ENCODE data around the gene CTNND2. TPM values are rescaled to one million over a fixed set of nuclear protein-coding genes. Genes with fewer than 3 reads are reported as not detected.

The CTNND2 gene
- polyA plus RNA-seq, 3 donors from 2014 or later: not detected

DNA sequence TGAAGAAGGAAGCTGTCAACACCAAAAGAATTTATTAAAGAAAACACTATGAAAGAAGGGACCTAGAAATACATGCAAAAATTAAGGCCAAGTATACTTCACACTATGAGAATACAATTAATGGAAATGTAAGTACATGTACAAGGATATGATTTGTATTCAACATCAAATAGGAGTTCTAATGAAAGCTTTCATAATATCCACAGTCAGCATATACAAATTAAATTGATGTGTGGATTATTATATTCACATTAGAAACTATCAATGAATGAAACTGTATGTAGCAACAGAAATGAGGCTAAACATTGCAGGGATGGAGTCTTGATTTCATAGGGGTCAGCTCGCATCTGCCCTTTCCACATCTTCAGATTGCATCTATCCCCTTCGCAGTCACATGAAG lies 401.5 kb downstream of the CTNND2 start:
- H3K27me3 Mint-ChIP-seq (ENCODE audit: low read depth in 3 of 3): peaks cover 0 to 2% (median 0%) of the 10 kb centered on the region in 3 donors

DNA sequence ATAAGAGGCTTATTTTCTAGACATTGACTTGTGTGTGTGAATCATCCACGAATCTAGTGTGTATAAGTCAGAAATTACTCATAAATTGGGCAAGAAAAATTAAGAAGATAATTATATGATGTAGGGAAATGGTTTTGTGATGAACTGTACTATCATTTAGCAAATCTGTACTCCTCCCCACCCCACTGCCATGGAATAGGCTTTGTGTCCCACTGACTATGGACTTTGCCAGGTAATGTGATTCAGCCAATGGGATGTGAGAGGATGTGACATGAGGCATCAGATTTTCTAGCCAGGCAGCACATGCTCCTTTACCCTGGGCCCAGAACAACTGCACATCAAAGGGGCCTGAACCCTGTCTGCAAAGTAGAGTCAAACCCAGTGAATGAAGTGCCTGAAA lies 406.6 kb downstream of the CTNND2 start:
- DNase-seq: no peak
- Mint-ChIP-seq H3K36me3 (no peaks in the 10 kb centered on the region), H3K27me3 (ENCODE audit: low read depth in 3 of 3) (peaks cover 0 to 2% (median 0%) of the 10 kb centered on the region in 3 donors), H3K4me3 (no peak overlapping the region), H3K9me3 (no peaks in the 10 kb centered on the region), H3K27ac (no peak overlapping the region), H3K4me1 (no peaks in the 10 kb centered on the region)

More for the DNA sequence above, 401.5 kb downstream of the CTNND2 start:
- no peak overlapping the region for H3K4me3 Mint-ChIP-seq
- DNase-seq: no peak
- H3K9me3 Mint-ChIP-seq: no peaks in the 10 kb centered on the region
- H3K4me1 Mint-ChIP-seq: no peaks in the 10 kb centered on the region
- H3K36me3 Mint-ChIP-seq: no peaks in the 10 kb centered on the region
- H3K27ac Mint-ChIP-seq: no peak overlapping the region

DNA sequence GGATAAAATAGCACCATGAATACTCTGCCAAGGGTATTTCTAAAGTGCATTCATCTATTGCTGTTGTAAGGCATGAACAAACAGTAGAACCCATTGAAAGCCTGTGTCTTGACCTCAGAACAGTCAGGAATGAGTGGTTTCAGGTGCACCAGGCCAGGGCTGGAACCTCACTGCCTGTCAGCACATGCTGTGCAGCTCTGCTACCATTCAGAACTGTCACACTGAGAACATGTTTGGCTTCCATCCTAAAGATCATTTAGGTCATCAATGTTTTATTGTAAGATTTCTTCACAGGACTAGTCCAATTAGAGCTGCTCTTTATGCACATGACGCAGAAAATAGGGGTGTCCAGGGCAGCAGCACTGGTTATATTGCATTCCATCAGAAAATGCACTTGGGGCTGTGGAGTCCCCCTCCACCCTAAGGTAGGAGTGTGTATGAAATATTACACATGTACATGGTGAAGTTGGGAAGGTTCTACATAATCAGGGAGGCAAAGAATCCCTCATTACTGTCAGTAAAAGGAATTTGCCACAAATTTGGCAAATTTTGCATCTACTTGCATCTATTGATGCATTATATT lies 408.0 kb downstream of the CTNND2 start:
- no peaks in the 10 kb centered on the region for H3K36me3 Mint-ChIP-seq
- H3K27ac Mint-ChIP-seq: no peak overlapping the region
- no peaks in the 10 kb centered on the region for H3K4me1 Mint-ChIP-seq
- no peak for DNase-seq
- peaks cover 0 to 1% (median 0%) of the 10 kb centered on the region in 3 donors for H3K27me3 Mint-ChIP-seq (ENCODE audit: low read depth in 3 of 3)
- H3K9me3 Mint-ChIP-seq: no peaks in the 10 kb centered on the region
- no peak overlapping the region for H3K4me3 Mint-ChIP-seq

DNA sequence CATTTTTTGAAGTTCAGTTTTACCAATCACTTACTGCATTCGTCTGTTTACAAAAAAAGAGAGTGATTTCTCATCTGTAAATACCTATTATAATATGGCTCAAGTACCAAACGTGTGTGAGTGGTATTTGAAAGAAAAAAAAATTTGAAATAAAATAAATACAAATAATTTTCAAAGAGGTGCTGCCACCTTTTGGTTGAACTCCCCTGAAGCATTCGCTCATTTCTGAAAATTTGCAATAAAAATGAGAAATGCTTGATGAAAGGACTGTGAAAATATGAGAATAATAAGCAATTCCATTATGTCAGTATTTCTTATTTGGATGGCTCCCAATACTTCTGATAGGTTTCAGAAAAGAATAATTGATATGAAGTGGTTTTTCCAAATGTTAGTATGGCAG lies 409.9 kb downstream of the CTNND2 start:
- H3K36me3 Mint-ChIP-seq: no peaks in the 10 kb centered on the region
- DNase-seq: no peak
- H3K27ac Mint-ChIP-seq: no peak overlapping the region
- no peaks in the 10 kb centered on the region for H3K9me3 Mint-ChIP-seq
- no peak overlapping the region for H3K4me3 Mint-ChIP-seq
- no peaks in the 10 kb centered on the region for H3K4me1 Mint-ChIP-seq
- peaks cover 0 to 2% (median 0%) of the 10 kb centered on the region in 3 donors for H3K27me3 Mint-ChIP-seq (ENCODE audit: low read depth in 3 of 3)

DNA sequence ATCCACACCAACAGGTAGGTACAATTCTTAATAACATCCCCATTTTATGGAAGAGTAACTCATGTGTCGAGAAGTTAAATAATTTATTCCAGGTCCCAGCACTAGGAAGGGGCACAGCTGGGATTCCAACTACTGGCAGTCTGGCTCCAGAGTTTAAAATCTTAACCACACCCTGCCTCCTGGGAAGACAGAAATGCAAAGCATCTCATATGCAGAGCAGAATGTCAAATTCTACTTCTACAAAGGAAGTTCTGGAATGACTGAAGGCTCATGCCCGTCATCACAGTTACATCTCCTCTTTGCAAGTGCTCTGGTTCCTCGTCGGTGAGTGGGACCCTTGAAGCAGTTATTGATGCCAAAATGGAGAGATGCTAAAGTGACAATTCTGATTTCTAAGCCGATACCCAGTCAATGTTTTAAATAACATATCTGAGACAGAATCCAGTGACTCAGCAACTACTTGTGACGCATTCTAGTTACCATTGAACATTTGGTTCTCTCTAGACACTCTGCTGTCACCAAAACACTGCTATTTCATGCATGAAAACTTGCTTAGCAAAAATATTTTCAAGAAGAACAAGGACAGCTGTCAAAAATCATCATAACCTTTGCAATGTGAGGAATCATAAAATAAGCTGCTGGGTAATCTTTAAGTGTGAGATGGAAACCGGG lies 412.7 kb downstream of the CTNND2 start:
- Mint-ChIP-seq H3K36me3 (no peaks in the 10 kb centered on the region), H3K27ac (no peak overlapping the region), H3K9me3 (no peaks in the 10 kb centered on the region), H3K4me3 (no peak overlapping the region), H3K27me3 (ENCODE audit: low read depth in 3 of 3) (peaks cover 0 to 2% (median 0%) of the 10 kb centered on the region in 3 donors), H3K4me1 (no peaks in the 10 kb centered on the region)
- DNase-seq: no peak

DNA sequence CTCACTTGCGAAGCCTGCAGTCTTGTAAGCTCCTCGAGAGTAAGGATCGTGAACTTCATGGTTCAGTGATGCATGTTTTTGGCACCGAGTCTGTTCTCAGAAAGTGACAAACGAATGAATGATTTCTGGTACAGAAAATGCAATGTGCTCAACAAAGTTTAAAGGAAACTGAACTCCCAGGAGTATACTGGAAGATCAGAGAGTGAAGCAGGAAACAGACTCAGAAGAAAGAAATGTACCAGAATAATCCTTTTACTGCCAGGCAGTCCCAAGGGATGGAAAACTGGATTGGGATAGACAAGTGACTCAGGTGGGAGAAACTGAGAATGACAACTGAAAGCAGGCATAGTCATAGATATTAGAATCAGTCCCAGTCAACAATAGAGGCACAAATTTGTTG lies 420.6 kb downstream of the CTNND2 start:
- Mint-ChIP-seq H3K4me3 (no peak overlapping the region), H3K4me1 (no peaks in the 10 kb centered on the region), H3K9me3 (peaks cover 0 to 5% (median 0%) of the 10 kb centered on the region in 6 donors), H3K27me3 (ENCODE audit: low read depth in 3 of 3) (peaks cover 3 to 9% (median 5%) of the 10 kb centered on the region in 3 donors), H3K27ac (no peak overlapping the region), H3K36me3 (no peaks in the 10 kb centered on the region)
- DNase-seq: no peak

DNA sequence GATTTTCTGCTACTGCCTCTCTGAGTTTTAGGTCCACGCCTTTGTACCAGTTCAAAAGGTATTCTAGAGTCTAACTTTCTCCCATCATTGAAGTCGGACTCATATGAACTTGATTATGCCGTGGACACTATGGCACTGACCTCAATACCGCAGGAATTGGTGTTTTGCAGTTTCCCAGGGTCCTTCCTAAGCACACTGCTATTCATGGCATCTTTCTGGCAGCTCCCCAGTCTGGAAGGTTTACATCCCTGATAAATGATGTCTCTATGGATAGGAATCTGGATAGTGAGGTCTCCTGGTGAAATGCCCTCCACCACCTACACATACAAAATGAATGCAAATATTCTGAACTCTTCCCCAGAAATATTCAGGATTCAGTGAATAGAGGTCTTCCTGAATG lies 422.2 kb downstream of the CTNND2 start:
- Mint-ChIP-seq H3K27ac (no peak overlapping the region), H3K4me3 (no peak overlapping the region), H3K27me3 (ENCODE audit: low read depth in 3 of 3) (peaks cover 3 to 9% (median 5%) of the 10 kb centered on the region in 3 donors), H3K4me1 (no peaks in the 10 kb centered on the region), H3K36me3 (no peaks in the 10 kb centered on the region), H3K9me3 (peaks cover 0 to 5% (median 0%) of the 10 kb centered on the region in 6 donors)
- DNase-seq: no peak

DNA sequence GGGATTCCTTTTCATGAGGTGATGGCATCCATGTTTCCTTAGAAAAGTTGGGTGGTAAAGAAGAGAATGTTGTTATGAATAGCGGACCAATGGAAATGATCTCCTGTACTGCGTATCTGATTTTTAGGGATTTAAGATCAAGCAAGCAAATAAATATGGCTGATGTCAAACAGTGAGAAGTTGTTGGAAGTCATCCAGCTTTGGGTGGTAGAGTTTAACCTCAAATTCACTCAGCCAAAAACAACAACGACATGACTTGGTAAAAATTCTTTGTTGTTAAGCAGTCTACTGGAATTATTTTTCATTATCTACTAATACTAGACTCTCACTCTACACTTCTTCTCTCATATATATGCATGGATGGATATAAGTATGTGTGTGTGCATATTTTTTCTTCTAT lies 426.5 kb downstream of the CTNND2 start:
- Mint-ChIP-seq H3K4me3 (no peak overlapping the region), H3K4me1 (no peaks in the 10 kb centered on the region), H3K36me3 (no peaks in the 10 kb centered on the region), H3K27ac (no peak overlapping the region), H3K9me3 (peaks cover 0 to 5% (median 0%) of the 10 kb centered on the region in 6 donors), H3K27me3 (ENCODE audit: low read depth in 3 of 3) (peaks cover 0 to 7% (median 3%) of the 10 kb centered on the region in 3 donors)
- DNase-seq: no peak

DNA sequence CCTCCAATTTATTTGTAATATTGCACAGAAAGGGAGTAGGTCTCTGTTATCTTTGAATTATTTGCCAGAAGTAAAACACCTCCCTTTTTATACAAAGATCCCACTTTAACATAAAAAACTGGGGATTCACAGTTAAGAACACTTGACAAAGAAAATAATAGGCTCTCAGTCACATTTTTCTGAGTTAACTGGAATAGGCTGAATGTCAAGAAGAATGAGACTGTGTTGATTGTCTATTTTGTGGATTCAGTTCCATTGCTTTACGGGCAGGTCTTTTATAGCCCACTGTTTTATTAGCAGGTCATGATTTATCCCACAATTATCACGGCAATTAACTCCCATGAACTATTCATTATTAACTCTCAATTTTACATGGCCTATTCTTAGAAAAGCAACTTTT lies 427.4 kb downstream of the CTNND2 start:
- Mint-ChIP-seq H3K4me3 (no peak overlapping the region), H3K27me3 (ENCODE audit: low read depth in 3 of 3) (peaks cover 0 to under 1% (median 0%) of the 10 kb centered on the region in 3 donors), H3K9me3 (peaks cover 0 to 1% (median 0%) of the 10 kb centered on the region in 6 donors), H3K36me3 (no peaks in the 10 kb centered on the region), H3K4me1 (no peaks in the 10 kb centered on the region), H3K27ac (no peak overlapping the region)
- no peak for DNase-seq

DNA sequence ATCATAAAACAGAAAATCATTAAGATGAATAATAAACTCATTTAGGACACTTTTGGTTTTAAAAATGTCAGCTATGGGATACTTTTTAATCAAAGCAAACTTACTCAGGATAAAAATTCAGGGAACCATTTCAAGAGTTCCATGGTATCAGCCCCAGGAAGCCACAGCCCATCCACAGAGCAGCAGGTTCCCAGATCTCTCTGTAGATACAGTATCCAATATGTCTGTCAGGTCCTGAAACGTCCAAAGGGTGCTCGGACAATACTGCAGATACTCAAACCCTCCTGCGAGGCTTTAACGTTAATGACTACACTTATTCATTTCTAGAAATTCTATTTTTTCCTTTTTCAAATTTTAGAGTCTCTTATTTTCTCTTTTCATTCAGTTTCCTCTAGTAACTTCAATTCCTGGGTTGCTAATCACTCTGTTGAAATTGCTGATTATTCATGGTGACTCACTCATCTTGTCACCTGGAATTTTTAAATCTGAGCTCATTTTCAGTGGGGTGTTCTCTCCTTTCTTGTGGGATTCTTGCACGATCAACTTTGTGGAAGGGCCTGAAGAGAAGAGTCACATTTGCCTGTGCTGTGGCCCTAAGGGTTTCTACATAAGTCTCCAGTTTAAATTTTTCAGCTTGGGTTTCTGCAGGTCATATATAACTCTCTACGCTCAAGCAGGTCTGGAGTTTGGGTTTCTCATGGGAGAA lies 435.8 kb downstream of the CTNND2 start:
- Mint-ChIP-seq H3K27me3 (ENCODE audit: low read depth in 3 of 3) (peaks cover 0 to 2% (median 2%) of the 10 kb centered on the region in 3 donors), H3K36me3 (no peaks in the 10 kb centered on the region), H3K27ac (no peak overlapping the region), H3K4me1 (no peaks in the 10 kb centered on the region), H3K9me3 (peaks cover 0 to 2% (median 0%) of the 10 kb centered on the region in 6 donors), H3K4me3 (no peak overlapping the region)
- no peak for DNase-seq

DNA sequence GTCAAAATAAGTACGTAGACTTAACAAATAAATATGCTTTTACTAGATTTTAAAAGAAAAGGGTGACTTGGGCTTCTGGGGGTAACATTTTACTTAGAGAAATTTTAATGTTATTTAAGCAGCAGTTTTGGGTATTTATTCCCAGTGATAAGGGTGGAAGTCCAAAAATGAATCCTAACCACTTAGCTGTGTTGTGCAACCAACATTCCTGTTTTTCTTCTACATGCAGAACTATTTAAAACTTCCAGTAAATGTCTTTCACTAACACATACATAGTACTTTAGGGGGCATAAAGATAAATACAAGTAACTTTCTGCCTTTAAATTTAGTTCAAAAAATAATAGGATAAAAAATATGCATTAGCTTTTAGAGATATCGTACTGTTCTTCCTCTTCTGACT lies 436.7 kb downstream of the CTNND2 start:
- Mint-ChIP-seq H3K4me1 (no peaks in the 10 kb centered on the region), H3K27ac (no peak overlapping the region), H3K36me3 (no peaks in the 10 kb centered on the region), H3K4me3 (no peak overlapping the region), H3K27me3 (ENCODE audit: low read depth in 3 of 3) (peaks cover 0 to 2% (median 2%) of the 10 kb centered on the region in 3 donors), H3K9me3 (peaks cover 0 to 2% (median 0%) of the 10 kb centered on the region in 6 donors)
- no peak for DNase-seq

DNA sequence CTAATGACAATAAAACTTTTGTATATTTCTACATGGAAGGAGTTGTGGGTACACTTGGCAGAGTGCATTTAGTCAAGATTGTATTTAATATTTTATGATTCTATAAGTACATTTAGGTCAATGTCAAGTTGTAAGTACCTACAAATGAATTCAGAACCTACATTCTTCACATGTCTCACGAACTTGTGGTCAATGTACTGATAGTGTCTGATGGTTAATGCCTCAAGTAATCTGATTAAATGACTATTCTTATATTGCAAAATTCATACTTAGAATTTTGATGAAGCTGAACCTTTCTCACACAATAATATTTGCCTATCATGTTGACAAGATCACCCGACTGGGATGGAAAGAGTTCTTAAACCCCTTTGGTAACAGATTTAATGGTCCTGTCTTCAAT lies 444.5 kb downstream of the CTNND2 start:
- peaks cover 2 to 7% (median 2%) of the 10 kb centered on the region in 3 donors for H3K27me3 Mint-ChIP-seq (ENCODE audit: low read depth in 3 of 3)
- DNase-seq: no peak
- peaks cover 0 to 9% (median 0%) of the 10 kb centered on the region in 6 donors for H3K9me3 Mint-ChIP-seq
- no peak overlapping the region for H3K27ac Mint-ChIP-seq
- H3K4me3 Mint-ChIP-seq: no peak overlapping the region
- no peaks in the 10 kb centered on the region for H3K4me1 Mint-ChIP-seq
- H3K36me3 Mint-ChIP-seq: no peaks in the 10 kb centered on the region

DNA sequence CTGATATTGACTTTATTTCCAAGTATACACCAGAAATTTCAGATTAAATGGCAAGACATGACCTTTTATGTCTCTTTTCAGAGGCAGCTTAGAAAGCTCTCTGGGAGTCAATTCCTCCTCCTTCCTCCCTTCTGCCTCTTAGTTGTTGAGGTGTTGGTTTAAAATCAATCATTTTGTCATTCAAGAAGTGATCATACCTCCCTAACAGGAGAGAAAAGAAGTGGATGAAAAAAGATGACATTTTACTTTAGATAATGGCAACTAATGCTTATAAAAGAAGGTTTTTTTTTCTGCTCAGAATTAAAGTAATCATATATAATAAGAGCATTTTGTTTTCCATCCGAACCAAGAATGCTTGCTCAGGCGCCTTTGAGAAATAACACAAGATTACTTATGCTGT lies 448.7 kb downstream of the CTNND2 start:
- no peak overlapping the region for H3K27ac Mint-ChIP-seq

DNA sequence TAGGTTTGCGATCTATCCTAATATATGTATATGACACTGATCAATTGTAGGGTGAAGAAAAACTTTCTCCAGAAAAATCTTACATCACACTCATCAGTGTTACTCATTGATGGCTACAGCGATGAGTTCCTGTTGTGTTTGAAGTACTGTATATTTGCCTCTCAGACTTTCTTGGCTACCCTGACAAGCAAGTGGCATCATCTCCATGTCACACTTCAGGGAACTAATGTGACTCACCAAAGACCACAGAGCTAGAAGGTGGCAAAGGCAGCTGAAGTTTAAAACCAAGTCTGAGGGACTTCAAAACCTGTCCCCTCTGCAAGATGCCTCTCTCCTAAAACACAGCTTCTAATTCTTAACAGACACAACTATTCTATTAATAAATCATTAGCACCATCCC lies 451.4 kb downstream of the CTNND2 start:
- H3K27ac Mint-ChIP-seq: no peak overlapping the region
- H3K36me3 Mint-ChIP-seq: no peaks in the 10 kb centered on the region
- H3K27me3 Mint-ChIP-seq (ENCODE audit: low read depth in 3 of 3): peaks cover 0 to 2% (median 0%) of the 10 kb centered on the region in 3 donors
- no peaks in the 10 kb centered on the region for H3K9me3 Mint-ChIP-seq
- no peaks in the 10 kb centered on the region for H3K4me1 Mint-ChIP-seq
- H3K4me3 Mint-ChIP-seq: no peak overlapping the region
- DNase-seq: no peak

More for the DNA sequence above, 448.7 kb downstream of the CTNND2 start:
- H3K9me3 Mint-ChIP-seq: peaks cover 0 to 6% (median 0%) of the 10 kb centered on the region in 6 donors
- peaks cover 0 to 4% (median 2%) of the 10 kb centered on the region in 3 donors for H3K27me3 Mint-ChIP-seq (ENCODE audit: low read depth in 3 of 3)
- no peak for DNase-seq
- no peak overlapping the region for H3K4me3 Mint-ChIP-seq
- no peaks in the 10 kb centered on the region for H3K36me3 Mint-ChIP-seq
- no peaks in the 10 kb centered on the region for H3K4me1 Mint-ChIP-seq
